ENCODE results near the gene MMP20. TPM values are rescaled to one million over a fixed set of nuclear protein-coding genes. Genes with fewer than 3 reads are reported as not detected.

Gene MMP20
- polyA plus RNA-seq, 6 donors from 2014 or later: not detected

GRCh38 chr11:102580185-102580951, 44.8 kb downstream of the MMP20 start:
- ATAC-seq (ENCODE audit: low read depth in 2 of 2) (no peak), DNase-seq (no peak)
- H3K27me3 Mint-ChIP-seq: no peaks in the 10 kb centered on the region
- H3K9me3 Mint-ChIP-seq: peaks cover 0 to 6% (median 4%) of the 10 kb centered on the region in 7 donors
- no peak overlapping the region for H3K27ac Mint-ChIP-seq
- no peak overlapping the region for H3K4me3 Mint-ChIP-seq
- no peaks in the 10 kb centered on the region for H3K36me3 Mint-ChIP-seq
- peaks cover 16 to 20% (median 20%) of the 10 kb centered on the region in 3 donors for H3K4me1 Mint-ChIP-seq

GRCh38 chr11:102577723-102578122, 47.4 kb downstream of the MMP20 start:
- ATAC-seq (ENCODE audit: low read depth in 2 of 2) (no peak), DNase-seq (no peak)
- no peaks in the 10 kb centered on the region for H3K36me3 Mint-ChIP-seq
- no peaks in the 10 kb centered on the region for H3K9me3 Mint-ChIP-seq
- H3K4me1 Mint-ChIP-seq: peaks cover 16 to 23% (median 20%) of the 10 kb centered on the region in 3 donors
- H3K27ac Mint-ChIP-seq: peak overlapping the region in 1 of 6 donors; percentile 21
- H3K4me3 Mint-ChIP-seq: peak overlapping the region in 2 of 8 donors; percentile 6 to 41
- H3K27me3 Mint-ChIP-seq: no peaks in the 10 kb centered on the region

GRCh38 chr11:102577182-102577581, 48.0 kb downstream of the MMP20 start:
- H3K4me1 Mint-ChIP-seq: peaks cover 14 to 23% (median 20%) of the 10 kb centered on the region in 3 donors
- H3K27me3 Mint-ChIP-seq: no peaks in the 10 kb centered on the region
- ATAC-seq (ENCODE audit: low read depth in 2 of 2) (peak; percentile 64 to 78), DNase-seq (no peak)
- H3K27ac Mint-ChIP-seq: peak overlapping the region in 2 of 6 donors; percentile 21 to 47
- H3K36me3 Mint-ChIP-seq: no peaks in the 10 kb centered on the region
- H3K9me3 Mint-ChIP-seq: peaks cover 0 to 1% (median 0%) of the 10 kb centered on the region in 7 donors
- H3K4me3 Mint-ChIP-seq: peak overlapping the region in 4 of 8 donors; percentile 6 to 55 (median 16)

- Mint-ChIP-seq H3K27me3 (no peaks in the 10 kb centered on the region), H3K4me3 (peak overlapping the region in 2 of 8 donors; percentile 1 to 11), H3K27ac (no peak overlapping the region), H3K9me3 (peaks cover 0 to 3% (median 0%) of the 10 kb centered on the region in 7 donors), H3K4me1 (peaks cover 16 to 23% (median 20%) of the 10 kb centered on the region in 3 donors), H3K36me3 (no peaks in the 10 kb centered on the region)
- DNase-seq (no peak), ATAC-seq (ENCODE audit: low read depth in 2 of 2) (peak in 1 of 2 donors; percentile 27)
Measured at GRCh38 chr11:102576350-102576749, 48.8 kb downstream of the MMP20 start.

- DNase-seq: no peak
Measured at GRCh38 chr11:102575012-102575411, 50.1 kb downstream of the MMP20 start.

GRCh38 chr11:102573851-102574250, 51.3 kb downstream of the MMP20 start:
- Mint-ChIP-seq H3K4me1 (peaks cover 21 to 27% (median 26%) of the 10 kb centered on the region in 3 donors), H3K4me3 (no peak overlapping the region), H3K27me3 (no peaks in the 10 kb centered on the region), H3K9me3 (peaks cover 0 to 10% (median 8%) of the 10 kb centered on the region in 7 donors), H3K27ac (no peak overlapping the region), H3K36me3 (peaks cover 0 to 9% of the 10 kb centered on the region in 2 donors)
- DNase-seq: no peak
- ATAC-seq (ENCODE audit: low read depth in 2 of 2): no peak

More at GRCh38 chr11:102575012-102575411, 50.1 kb downstream of the MMP20 start:
- no peak for ATAC-seq (ENCODE audit: low read depth in 2 of 2)
- H3K36me3 Mint-ChIP-seq: no peaks in the 10 kb centered on the region
- no peak overlapping the region for H3K4me3 Mint-ChIP-seq
- H3K4me1 Mint-ChIP-seq: peaks cover 16 to 27% (median 20%) of the 10 kb centered on the region in 3 donors
- peak overlapping the region in 2 of 6 donors; percentile 16 to 59 for H3K27ac Mint-ChIP-seq
- H3K27me3 Mint-ChIP-seq: no peaks in the 10 kb centered on the region
- H3K9me3 Mint-ChIP-seq: peaks cover 0 to 3% (median 0%) of the 10 kb centered on the region in 7 donors

- ATAC-seq (ENCODE audit: low read depth in 2 of 2): no peak
- Mint-ChIP-seq H3K36me3 (peaks cover 0 to 11% of the 10 kb centered on the region in 2 donors), H3K4me3 (no peak overlapping the region), H3K9me3 (peaks cover 4 to 14% (median 12%) of the 10 kb centered on the region in 7 donors), H3K27me3 (no peaks in the 10 kb centered on the region), H3K27ac (no peak overlapping the region), H3K4me1 (peaks cover 20 to 31% (median 27%) of the 10 kb centered on the region in 3 donors)
- no peak for DNase-seq
Measured at GRCh38 chr11:102572554-102573220, 52.4 kb downstream of the MMP20 start.

GRCh38 chr11:102568851-102569250, 56.3 kb downstream of the MMP20 start:
- Mint-ChIP-seq H3K4me3 (no peak overlapping the region), H3K4me1 (peaks cover 11 to 18% (median 13%) of the 10 kb centered on the region in 3 donors), H3K27me3 (no peaks in the 10 kb centered on the region)

GRCh38 chr11:102566112-102566511, 59.0 kb downstream of the MMP20 start:
- H3K4me3 Mint-ChIP-seq: no peak overlapping the region
- peaks cover 33 to 45% (median 40%) of the 10 kb centered on the region in 3 donors for H3K4me1 Mint-ChIP-seq
- peak overlapping the region in 3 of 6 donors; percentile 20 to 63 (median 37) for H3K27ac Mint-ChIP-seq
- H3K36me3 Mint-ChIP-seq: peaks cover 5 to 11% of the 10 kb centered on the region in 2 donors
- ATAC-seq (ENCODE audit: low read depth in 2 of 2) (no peak), DNase-seq (no peak)
- no peaks in the 10 kb centered on the region for H3K27me3 Mint-ChIP-seq
- H3K9me3 Mint-ChIP-seq: peaks cover 7 to 26% (median 15%) of the 10 kb centered on the region in 7 donors

More at GRCh38 chr11:102568851-102569250, 56.3 kb downstream of the MMP20 start:
- Mint-ChIP-seq H3K36me3 (peaks cover 5 to 11% of the 10 kb centered on the region in 2 donors), H3K27ac (no peak overlapping the region), H3K9me3 (peaks cover 9 to 26% (median 15%) of the 10 kb centered on the region in 7 donors)
- ATAC-seq (ENCODE audit: low read depth in 2 of 2) (no peak), DNase-seq (no peak)

- peaks cover 6 to 18% (median 11%) of the 10 kb centered on the region in 7 donors for H3K9me3 Mint-ChIP-seq
- peak overlapping the region in 3 of 6 donors; percentile 22 to 67 (median 42) for H3K27ac Mint-ChIP-seq
- H3K4me1 Mint-ChIP-seq: peaks cover 43 to 57% (median 44%) of the 10 kb centered on the region in 3 donors
- DNase-seq (no peak), ATAC-seq (ENCODE audit: low read depth in 2 of 2) (no peak)
- no peaks in the 10 kb centered on the region for H3K27me3 Mint-ChIP-seq
- H3K4me3 Mint-ChIP-seq: peak overlapping the region in 2 of 8 donors; percentile 25 to 36
- H3K36me3 Mint-ChIP-seq: peaks cover 4 to 5% of the 10 kb centered on the region in 2 donors
Measured at GRCh38 chr11:102564110-102564509, 61.0 kb downstream of the MMP20 start.

- peak overlapping the region; percentile 34 to 93 (median 74) for H3K4me3 Mint-ChIP-seq
- H3K4me1 Mint-ChIP-seq: peaks cover 45 to 61% (median 46%) of the 10 kb centered on the region in 3 donors
- H3K9me3 Mint-ChIP-seq: peaks cover 0 to 14% (median 4%) of the 10 kb centered on the region in 7 donors
- DNase-seq (no peak), ATAC-seq (ENCODE audit: low read depth in 2 of 2) (no peak)
- H3K36me3 Mint-ChIP-seq: no peaks in the 10 kb centered on the region
- H3K27ac Mint-ChIP-seq: peak overlapping the region; percentile 89 to 98 (median 96)
- H3K27me3 Mint-ChIP-seq: no peaks in the 10 kb centered on the region
Measured at GRCh38 chr11:102561636-102562035, 63.5 kb downstream of the MMP20 start.

- no peaks in the 10 kb centered on the region for H3K27me3 Mint-ChIP-seq
- H3K4me3 Mint-ChIP-seq: peak overlapping the region; percentile 59 to 93 (median 81)
- H3K9me3 Mint-ChIP-seq: peaks cover 0 to 11% (median 0%) of the 10 kb centered on the region in 7 donors
- peak overlapping the region; percentile 90 to 100 (median 97) for H3K27ac Mint-ChIP-seq
- H3K4me1 Mint-ChIP-seq: peaks cover 43 to 61% (median 45%) of the 10 kb centered on the region in 3 donors
- DNase-seq (peak; percentile 55), ATAC-seq (ENCODE audit: low read depth in 2 of 2) (peak; percentile 75 to 80)
- H3K36me3 Mint-ChIP-seq: no peaks in the 10 kb centered on the region
Measured at GRCh38 chr11:102560555-102561011, 64.5 kb downstream of the MMP20 start.

GRCh38 chr11:102559839-102560238, 65.3 kb downstream of the MMP20 start:
- peaks cover 43 to 61% (median 45%) of the 10 kb centered on the region in 3 donors for H3K4me1 Mint-ChIP-seq
- no peaks in the 10 kb centered on the region for H3K27me3 Mint-ChIP-seq
- peak overlapping the region; percentile 28 to 93 (median 81) for H3K4me3 Mint-ChIP-seq
- DNase-seq: peak; percentile 42
- peak overlapping the region; percentile 90 to 100 (median 97) for H3K27ac Mint-ChIP-seq
- H3K9me3 Mint-ChIP-seq: peaks cover 0 to 11% (median 0%) of the 10 kb centered on the region in 7 donors
- no peaks in the 10 kb centered on the region for H3K36me3 Mint-ChIP-seq
- ATAC-seq (ENCODE audit: low read depth in 2 of 2): peak; percentile 79 to 82

All from naive B cell (primary cell).